ENCODE results near the gene CSRNP3. TPM values are rescaled to one million over a fixed set of nuclear protein-coding genes. Genes with fewer than 3 reads are reported as not detected.

CSRNP3 gene
- total RNA-seq, 1 donor from 2014 or later, result 1.9 TPM

- no peak for DNase-seq
- H3K27me3 ChIP-seq, result no peaks in the 10 kb centered on the region
- ATAC-seq, result no peak
- H3K4me1 ChIP-seq, result no peaks in the 10 kb centered on the region
- TF ChIP-seq, protein P1, sequence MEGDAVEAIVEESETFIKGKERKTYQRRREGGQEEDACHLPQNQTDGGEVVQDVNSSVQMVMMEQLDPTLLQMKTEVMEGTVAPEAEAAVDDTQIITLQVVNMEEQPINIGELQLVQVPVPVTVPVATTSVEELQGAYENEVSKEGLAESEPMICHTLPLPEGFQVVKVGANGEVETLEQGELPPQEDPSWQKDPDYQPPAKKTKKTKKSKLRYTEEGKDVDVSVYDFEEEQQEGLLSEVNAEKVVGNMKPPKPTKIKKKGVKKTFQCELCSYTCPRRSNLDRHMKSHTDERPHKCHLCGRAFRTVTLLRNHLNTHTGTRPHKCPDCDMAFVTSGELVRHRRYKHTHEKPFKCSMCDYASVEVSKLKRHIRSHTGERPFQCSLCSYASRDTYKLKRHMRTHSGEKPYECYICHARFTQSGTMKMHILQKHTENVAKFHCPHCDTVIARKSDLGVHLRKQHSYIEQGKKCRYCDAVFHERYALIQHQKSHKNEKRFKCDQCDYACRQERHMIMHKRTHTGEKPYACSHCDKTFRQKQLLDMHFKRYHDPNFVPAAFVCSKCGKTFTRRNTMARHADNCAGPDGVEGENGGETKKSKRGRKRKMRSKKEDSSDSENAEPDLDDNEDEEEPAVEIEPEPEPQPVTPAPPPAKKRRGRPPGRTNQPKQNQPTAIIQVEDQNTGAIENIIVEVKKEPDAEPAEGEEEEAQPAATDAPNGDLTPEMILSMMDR (IDR thresholded peaks at IDR 0.05), result no peak
- H3K36me3 ChIP-seq, result no peaks in the 10 kb centered on the region
- H3K4me3 ChIP-seq, result no peak overlapping the region
- intact Hi-C loops (cut with DNase I), result no loop called here
- H3K9me3 ChIP-seq, result no peaks in the 10 kb centered on the region
- H3K27ac ChIP-seq, result no peak overlapping the region
Measured at GRCh38 chr2:165431014-165431413, 38.5 kb upstream of the CSRNP3 start.

DNA sequence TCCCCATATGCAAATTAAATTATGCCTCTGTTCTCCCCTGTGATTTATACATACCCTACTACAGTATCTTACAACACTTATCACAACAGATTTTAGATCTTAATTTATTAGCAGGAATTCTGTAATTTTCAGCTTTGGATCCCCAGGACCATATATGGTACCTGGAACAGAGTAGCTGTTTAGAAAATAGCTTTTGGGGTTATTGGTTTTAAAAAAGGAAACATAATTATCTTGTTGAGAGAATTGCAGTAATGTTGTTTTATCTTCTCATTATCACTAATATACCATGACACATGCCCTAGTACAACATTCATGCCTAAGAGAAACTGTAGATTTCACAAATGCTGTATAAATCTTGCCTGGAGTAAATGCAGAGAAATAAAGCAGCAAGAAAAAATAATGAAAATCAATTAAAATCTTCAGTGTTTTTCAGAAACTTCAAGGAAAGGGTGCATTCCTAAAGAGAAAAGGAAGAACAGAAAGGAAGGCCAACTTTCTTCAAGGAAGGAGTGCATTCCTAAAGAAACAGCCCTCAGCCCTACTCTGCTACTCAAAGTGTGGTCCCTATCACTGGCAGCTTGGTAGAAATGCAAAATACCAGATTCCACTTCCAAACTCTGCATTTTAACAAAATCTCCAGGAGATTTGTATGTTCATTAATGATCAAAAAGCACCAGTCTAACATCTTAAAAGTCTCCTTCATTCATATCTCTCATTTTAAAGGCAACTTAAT is 37.1 kb upstream of the CSRNP3 start:
- no peaks in the 10 kb centered on the region for H3K27me3 ChIP-seq
- intact Hi-C loops (cut with DNase I), result no loop called here
- H3K27ac ChIP-seq, result no peak overlapping the region
- no peaks in the 10 kb centered on the region for H3K9me3 ChIP-seq
- ATAC-seq (no peak), DNase-seq (no peak)
- H3K36me3 ChIP-seq, result no peaks in the 10 kb centered on the region
- TF ChIP-seq, protein P1 (IDR thresholded peaks at IDR 0.05), result no peak
- H3K4me3 ChIP-seq, result no peak overlapping the region
- H3K4me1 ChIP-seq, result no peaks in the 10 kb centered on the region

DNA sequence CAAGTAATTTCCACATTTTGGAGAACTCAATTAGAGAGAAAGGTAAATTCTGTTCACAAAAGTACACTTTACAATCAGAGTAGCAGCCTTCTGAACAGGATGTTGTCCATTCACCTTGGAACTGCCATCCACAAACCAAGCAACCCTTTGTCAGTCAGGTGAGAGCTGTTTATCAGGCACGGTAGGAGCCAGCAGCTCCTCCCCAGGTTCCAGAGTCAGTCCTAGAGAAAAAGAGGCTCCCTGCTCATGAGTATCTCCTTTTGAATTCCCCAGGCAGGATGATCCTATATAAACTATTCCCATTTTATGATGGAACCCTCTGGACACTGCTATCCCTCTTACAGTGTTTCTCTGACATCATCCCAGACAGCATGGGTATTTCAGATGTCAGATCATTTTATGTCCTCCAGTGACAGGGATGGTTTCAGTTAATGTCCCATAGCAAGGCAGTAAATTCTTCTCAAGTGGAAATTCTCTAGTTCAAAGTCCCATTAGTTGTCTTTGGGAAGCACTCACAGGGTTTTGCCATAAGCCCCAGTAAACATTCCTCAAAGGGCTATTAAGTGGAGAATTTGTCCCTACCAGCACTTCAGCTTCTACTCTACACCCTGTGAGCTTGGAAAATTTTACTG is 34.5 kb upstream of the CSRNP3 start:
- Histone ChIP-seq H3K27ac (no peak overlapping the region), H3K9me3 (no peaks in the 10 kb centered on the region), H3K27me3 (no peaks in the 10 kb centered on the region), H3K4me3 (no peak overlapping the region), H3K36me3 (no peaks in the 10 kb centered on the region), H3K4me1 (no peaks in the 10 kb centered on the region)
- TF ChIP-seq, protein P1 (IDR thresholded peaks at IDR 0.05), result no peak
- intact Hi-C loops (cut with DNase I), result no loop called here
- DNase-seq (no peak), ATAC-seq (no peak)

GRCh38 chr2:165435611-165436010 is 33.9 kb upstream of the CSRNP3 start:
- H3K4me3 ChIP-seq, result no peak overlapping the region
- TF ChIP-seq, protein P1 (IDR thresholded peaks at IDR 0.05), result no peak
- ATAC-seq, result no peak
- H3K36me3 ChIP-seq, result no peaks in the 10 kb centered on the region
- H3K27me3 ChIP-seq, result no peaks in the 10 kb centered on the region
- DNase-seq, result no peak
- intact Hi-C loops (cut with DNase I), result no loop called here
- no peaks in the 10 kb centered on the region for H3K4me1 ChIP-seq
- no peaks in the 10 kb centered on the region for H3K9me3 ChIP-seq
- H3K27ac ChIP-seq, result no peak overlapping the region

GRCh38 chr2:165436559-165436958 is 32.9 kb upstream of the CSRNP3 start:
- intact Hi-C loops (cut with DNase I), result no loop called here
- H3K27me3 ChIP-seq, result no peaks in the 10 kb centered on the region
- H3K27ac ChIP-seq, result no peak overlapping the region
- ATAC-seq (no peak), DNase-seq (no peak)
- no peaks in the 10 kb centered on the region for H3K4me1 ChIP-seq
- no peaks in the 10 kb centered on the region for H3K36me3 ChIP-seq
- H3K9me3 ChIP-seq, result no peaks in the 10 kb centered on the region
- TF ChIP-seq, protein P1 (IDR thresholded peaks at IDR 0.05), result no peak
- no peak overlapping the region for H3K4me3 ChIP-seq
